Stomach (tissue), 4 donors: ENCODE results near the gene KLF12.

ENCODE experiments used
- POLR2AphosphoS5 ChIP-seq, 3 donors: sonication (generic); formaldehyde crosslinking; IDR thresholded peaks; one replicate each; pipeline ENCODE4 v1.6.1; 2016; ENCODE audit warnings: antibody characterized with exemption in 3 of 3
- TF ChIP-seq, protein P1 (sequence below), 7 experiments: fragments of 450-650 bp in 4 of 7; fragments of 200-600 bp in 3 of 7; sonication (generic) in 3 of 7; IDR thresholded peaks; one replicate each; pipeline ENCODE4 v1.5.1; 2016 to 2019; ENCODE audit warnings: antibody characterized with exemption in 7 of 7, control low read depth in 2 of 7, mild to moderate bottlenecking in 1 of 7

DNA sequence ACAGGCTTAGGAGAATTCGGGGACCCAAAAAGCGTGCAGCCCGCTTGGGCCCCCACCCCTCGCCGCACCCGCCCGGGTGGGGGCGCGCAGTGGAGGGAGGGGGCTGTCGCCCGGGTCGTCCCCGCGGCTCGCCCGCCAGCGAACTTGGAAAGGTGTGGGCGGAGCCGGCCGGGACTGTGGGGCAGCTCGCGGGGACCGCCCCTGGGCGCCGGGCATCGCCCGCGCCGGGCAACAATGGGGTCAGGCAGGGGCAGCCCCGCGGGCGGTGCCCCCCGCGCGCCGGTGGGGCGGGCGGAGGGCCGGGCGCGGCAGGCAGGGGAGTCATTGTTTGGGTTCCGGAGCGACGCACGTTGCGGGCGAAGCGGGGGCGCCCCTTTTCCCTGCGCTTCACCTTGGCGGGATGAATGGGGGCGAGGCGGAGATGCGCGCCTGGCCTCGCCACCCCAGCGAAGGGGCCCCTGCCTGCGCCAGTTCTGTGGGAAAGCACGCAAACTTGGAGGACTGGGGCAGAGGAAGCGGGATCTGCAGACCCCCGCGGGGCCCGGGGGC is 647 bp upstream of the KLF12 start:
- TF ChIP-seq, protein P1, sequence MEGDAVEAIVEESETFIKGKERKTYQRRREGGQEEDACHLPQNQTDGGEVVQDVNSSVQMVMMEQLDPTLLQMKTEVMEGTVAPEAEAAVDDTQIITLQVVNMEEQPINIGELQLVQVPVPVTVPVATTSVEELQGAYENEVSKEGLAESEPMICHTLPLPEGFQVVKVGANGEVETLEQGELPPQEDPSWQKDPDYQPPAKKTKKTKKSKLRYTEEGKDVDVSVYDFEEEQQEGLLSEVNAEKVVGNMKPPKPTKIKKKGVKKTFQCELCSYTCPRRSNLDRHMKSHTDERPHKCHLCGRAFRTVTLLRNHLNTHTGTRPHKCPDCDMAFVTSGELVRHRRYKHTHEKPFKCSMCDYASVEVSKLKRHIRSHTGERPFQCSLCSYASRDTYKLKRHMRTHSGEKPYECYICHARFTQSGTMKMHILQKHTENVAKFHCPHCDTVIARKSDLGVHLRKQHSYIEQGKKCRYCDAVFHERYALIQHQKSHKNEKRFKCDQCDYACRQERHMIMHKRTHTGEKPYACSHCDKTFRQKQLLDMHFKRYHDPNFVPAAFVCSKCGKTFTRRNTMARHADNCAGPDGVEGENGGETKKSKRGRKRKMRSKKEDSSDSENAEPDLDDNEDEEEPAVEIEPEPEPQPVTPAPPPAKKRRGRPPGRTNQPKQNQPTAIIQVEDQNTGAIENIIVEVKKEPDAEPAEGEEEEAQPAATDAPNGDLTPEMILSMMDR (IDR thresholded peaks at IDR 0.05), result no peak
- no peak for TF ChIP-seq POLR2AphosphoS5 (IDR thresholded peaks at IDR 0.05)
